Skeletal muscle tissue (tissue), 4 donors: ENCODE results near the gene GPR68. TPM values are rescaled to one million over a fixed set of nuclear protein-coding genes. Genes with fewer than 3 reads are reported as not detected.
"Not testable (repeated sequence)": the region's sequence is repeated elsewhere in the genome, so short reads cannot be mapped to it uniquely, and the experiment has no call there.

Experiments used
- H3K27ac ChIP-seq: one replicate; pipeline ENCODE4 v1.7.0; 2013; ENCODE audit warnings: mild to moderate bottlenecking, low read depth, low read length, inconsistent platforms
- H3K27me3 ChIP-seq, 3 donors: one replicate each; pipeline ENCODE4 v1.7.0; 2013; ENCODE audit warnings: low read length in 3 of 3; ENCODE audit not compliant: control insufficient read depth in 3 of 3, insufficient read depth in 3 of 3
- H3K36me3 ChIP-seq, 3 donors: one replicate each; pipeline ENCODE4 v1.7.0; 2013; ENCODE audit warnings: low read length in 3 of 3; ENCODE audit not compliant: control insufficient read depth in 3 of 3, insufficient read depth in 3 of 3
- H3K4me1 ChIP-seq, 3 donors: one replicate each; pipeline ENCODE4 v1.7.0; 2013; ENCODE audit warnings: low read length in 3 of 3, mild to moderate bottlenecking in 3 of 3; ENCODE audit not compliant: control insufficient read depth in 3 of 3, insufficient read depth in 3 of 3
- H3K4me3 ChIP-seq, 3 donors: one replicate each; pipeline ENCODE4 v1.7.0; 2013; ENCODE audit warnings: low read length in 3 of 3
- H3K9ac ChIP-seq, 3 donors: one replicate each; pipeline ENCODE4 v1.7.0; 2013; ENCODE audit warnings: low read length in 3 of 3, mild to moderate bottlenecking in 3 of 3, moderate library complexity in 2 of 3, low read depth in 1 of 3
- H3K9me3 ChIP-seq, 3 donors: one replicate each; pipeline ENCODE4 v1.7.0; 2013; ENCODE audit warnings: low read length in 3 of 3; ENCODE audit not compliant: control insufficient read depth in 3 of 3
- total RNA-seq: library from RNA; depleted of rRNA; stranded (reverse); fragments of >200 nt; gene quantifications from one replicate; pipeline ENCODE4 v1.2.3, GENCODE V29; 2014
- donor health status: Osteomylitis.

Gene GPR68
- total RNA-seq, 1 donor from 2014 or later, result 0.52 TPM

DNA sequence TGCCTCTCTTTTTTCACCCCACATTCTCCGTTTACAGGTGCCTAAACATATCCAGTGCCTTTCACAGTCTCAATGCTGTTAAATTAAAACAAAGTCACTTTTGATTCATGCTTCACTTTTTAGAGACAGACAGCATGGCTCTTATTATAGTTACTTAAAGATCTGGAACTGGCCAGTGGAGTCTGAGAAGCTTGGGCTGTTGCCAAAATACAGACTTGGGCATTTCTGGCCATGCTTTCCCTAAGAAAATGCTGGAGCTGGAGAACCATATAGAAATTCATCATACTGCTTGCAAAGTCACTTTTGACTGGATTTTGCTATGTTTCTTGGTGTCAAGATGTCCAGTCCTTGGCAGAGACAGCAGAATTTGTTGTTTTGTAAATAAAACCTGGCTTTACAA lies 12.2 kb upstream of the GPR68 start:
- Histone ChIP-seq H3K4me1 (peaks cover 10 to 20% (median 16%) of the 10 kb centered on the region in 3 donors), H3K36me3 (no peaks in the 10 kb centered on the region), H3K27ac (no peak overlapping the region), H3K27me3 (peaks cover 7 to 17% (median 13%) of the 10 kb centered on the region in 3 donors), H3K9ac (no peak overlapping the region), H3K4me3 (no peak overlapping the region), H3K9me3 (no peaks in the 10 kb centered on the region)

DNA sequence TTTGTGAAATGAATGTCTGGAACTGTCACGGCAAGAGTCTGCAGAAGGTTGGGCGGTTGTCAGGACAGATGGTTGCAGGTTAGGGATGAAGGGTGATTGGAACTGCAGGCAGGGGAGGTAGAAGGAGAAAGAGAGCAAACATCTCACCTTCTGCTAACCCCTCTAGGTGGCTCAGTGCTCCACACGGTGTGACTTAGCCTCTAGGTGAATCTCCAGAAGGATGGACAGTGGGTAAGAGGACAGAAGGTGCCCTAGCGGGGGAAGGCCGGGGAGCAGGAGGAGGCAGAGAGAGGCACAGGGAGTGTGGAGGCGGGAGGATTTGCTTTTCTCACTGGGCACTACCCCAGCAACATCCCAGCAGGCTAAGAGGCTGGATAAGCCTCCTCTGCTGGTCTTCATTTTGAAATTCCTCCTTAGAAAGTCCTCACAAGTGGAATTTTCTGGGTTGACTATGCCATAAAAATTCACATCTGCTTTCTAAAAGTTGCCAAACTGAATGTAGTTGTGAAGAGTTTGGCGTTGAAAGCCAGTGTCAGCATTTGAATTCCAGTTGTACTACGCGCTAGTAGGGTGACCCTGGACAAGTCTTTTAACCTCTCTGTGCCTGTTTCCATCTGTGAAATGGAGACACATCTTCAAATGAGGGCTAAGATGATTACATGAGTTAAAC lies 10.7 kb upstream of the GPR68 start:
- peaks cover 10 to 20% (median 16%) of the 10 kb centered on the region in 3 donors for H3K4me1 ChIP-seq

DNA sequence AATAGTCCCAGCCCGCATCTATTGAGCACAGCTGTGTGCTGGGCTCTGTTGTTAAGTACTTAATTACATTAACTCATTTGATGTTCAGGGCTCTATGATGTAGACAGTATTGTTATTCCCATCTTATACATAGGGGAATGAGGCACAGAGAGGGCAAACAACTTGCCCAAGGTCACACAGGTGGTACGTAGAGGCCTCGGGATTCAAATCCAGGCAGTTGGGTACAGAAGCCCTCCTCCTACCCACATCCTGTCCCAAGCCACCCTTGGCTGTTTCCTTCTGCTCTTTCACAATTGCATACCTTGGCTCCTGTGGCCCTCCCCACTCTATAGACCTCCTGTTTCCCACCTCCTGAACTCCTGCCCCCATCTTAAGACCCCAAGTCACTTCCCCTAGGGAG lies 10.0 kb upstream of the GPR68 start:
- Histone ChIP-seq H3K27me3 (peaks cover 4 to 17% (median 13%) of the 10 kb centered on the region in 3 donors), H3K9me3 (no peaks in the 10 kb centered on the region), H3K27ac (no peak overlapping the region), H3K4me3 (no peak overlapping the region), H3K4me1 (peaks cover 12 to 20% (median 16%) of the 10 kb centered on the region in 3 donors), H3K9ac (no peak overlapping the region), H3K36me3 (no peaks in the 10 kb centered on the region)

More for the DNA sequence above, 10.7 kb upstream of the GPR68 start:
- Histone ChIP-seq H3K9me3 (no peaks in the 10 kb centered on the region), H3K27me3 (peaks cover 5 to 17% (median 13%) of the 10 kb centered on the region in 3 donors), H3K4me3 (no peak overlapping the region), H3K27ac (no peak overlapping the region), H3K36me3 (no peaks in the 10 kb centered on the region), H3K9ac (no peak overlapping the region)

DNA sequence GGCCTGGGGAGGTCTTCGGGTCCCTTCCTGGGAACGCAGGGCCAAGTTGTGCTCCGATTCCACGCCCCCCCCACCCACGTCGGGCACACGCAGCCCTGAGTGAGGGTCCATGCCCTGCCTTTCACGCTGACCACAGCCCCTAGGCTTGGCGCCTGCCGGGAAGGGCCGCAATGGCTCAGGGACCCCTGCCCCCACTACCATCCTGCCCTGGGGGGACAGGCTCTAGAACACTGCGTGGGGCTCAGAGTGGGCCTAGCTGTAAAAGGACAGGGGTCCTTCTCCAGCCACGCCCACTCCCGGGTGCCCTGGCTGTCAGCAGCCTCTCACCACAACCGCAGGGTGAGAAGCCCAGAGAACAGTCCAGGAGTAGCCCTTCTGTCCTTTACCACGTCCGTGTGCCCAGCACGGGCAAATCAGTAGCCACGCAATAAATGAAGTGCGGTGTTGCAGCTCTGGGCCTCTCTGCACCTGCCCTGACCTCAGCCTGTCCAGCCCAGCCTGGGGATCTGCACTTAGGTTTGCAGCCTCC lies 9.4 kb upstream of the GPR68 start:
- Histone ChIP-seq H3K36me3 (no peaks in the 10 kb centered on the region), H3K9ac (peak overlapping the region; percentile 59 to 76 (median 61)), H3K4me3 (peak overlapping the region; percentile 59 to 70 (median 65)), H3K9me3 (no peaks in the 10 kb centered on the region), H3K27ac (no peak overlapping the region), H3K27me3 (peaks cover 4 to 15% (median 13%) of the 10 kb centered on the region in 3 donors), H3K4me1 (peaks cover 12 to 20% (median 16%) of the 10 kb centered on the region in 3 donors)

DNA sequence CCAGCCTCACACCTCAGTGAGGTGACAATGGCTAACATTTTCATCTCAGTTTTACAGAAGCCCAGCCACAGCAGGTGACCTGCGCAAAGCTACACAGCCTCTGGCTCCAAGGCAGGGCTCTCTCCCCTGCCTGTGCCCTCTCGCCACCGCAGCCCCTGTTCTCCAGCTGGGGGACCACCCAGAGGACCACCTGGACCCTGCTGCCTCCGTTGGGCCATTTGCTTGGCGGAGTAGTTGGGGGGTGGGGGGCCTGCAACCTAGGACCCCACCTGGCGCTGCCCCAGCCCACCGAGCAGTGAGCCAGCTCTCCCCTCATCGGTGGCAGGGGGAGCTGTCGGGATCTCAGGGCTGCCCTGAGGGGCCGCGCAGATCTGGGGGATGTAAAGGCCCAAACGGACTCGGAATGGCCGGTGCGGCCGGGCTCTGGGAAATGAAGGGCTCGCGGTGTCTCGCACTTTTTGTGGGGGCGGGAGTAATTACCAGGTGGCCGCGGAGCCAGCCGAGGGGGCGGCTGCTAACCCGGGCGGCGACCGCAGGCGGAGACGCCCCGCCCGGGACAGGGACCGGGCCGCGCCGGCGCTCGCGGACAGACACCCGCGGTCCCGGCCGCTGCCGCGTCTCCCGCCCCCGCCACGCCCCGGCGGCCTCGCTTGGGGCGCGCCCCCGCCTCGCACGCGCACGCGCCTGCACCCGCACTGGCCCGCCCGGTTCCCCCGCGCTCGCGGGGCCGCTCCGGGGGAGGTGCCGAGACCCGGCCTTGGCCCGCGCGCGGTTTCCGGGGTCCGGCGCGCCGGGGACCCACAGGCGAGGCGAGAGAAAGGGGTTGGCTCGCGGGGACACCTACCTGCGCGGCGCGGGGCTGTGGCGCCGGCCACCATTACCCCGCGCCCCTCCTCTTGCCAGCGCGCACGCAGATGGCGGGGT lies 8.6 kb upstream of the GPR68 start:
- Histone ChIP-seq H3K4me3 (peak overlapping the region; percentile 59 to 70 (median 65)), H3K27me3 (peaks cover 4 to 9% (median 8%) of the 10 kb centered on the region in 3 donors), H3K27ac (no peak overlapping the region), H3K9me3 (no peaks in the 10 kb centered on the region), H3K9ac (peak overlapping the region; percentile 61 to 76 (median 70)), H3K36me3 (no peaks in the 10 kb centered on the region), H3K4me1 (peaks cover 12 to 20% (median 16%) of the 10 kb centered on the region in 3 donors)

DNA sequence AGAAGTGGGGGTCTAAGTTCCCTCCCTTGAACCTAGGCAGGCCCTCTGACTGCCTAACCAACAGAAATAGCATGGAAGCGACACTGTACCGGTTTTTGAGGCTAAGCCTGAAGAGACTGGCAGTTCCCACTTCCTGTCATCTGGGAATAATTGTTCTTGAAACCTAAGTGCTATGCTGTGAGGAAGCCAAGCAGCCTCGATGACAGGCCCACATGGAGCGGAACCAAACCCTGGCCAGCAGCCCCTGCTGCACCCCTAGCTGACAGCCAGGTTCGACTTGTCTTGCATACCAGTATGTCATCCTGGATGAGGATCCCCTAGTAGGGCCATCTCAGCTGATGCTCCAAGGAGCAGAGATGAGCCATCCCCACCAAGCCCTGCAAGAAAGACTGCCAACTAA lies 6.4 kb upstream of the GPR68 start:
- peaks cover 4 to 8% (median 5%) of the 10 kb centered on the region in 3 donors for H3K27me3 ChIP-seq
- H3K9me3 ChIP-seq, result no peaks in the 10 kb centered on the region
- H3K27ac ChIP-seq, result no peak overlapping the region
- H3K9ac ChIP-seq, result no peak overlapping the region
- H3K4me1 ChIP-seq, result peaks cover 9 to 12% (median 11%) of the 10 kb centered on the region in 3 donors
- no peak overlapping the region for H3K4me3 ChIP-seq
- no peaks in the 10 kb centered on the region for H3K36me3 ChIP-seq

DNA sequence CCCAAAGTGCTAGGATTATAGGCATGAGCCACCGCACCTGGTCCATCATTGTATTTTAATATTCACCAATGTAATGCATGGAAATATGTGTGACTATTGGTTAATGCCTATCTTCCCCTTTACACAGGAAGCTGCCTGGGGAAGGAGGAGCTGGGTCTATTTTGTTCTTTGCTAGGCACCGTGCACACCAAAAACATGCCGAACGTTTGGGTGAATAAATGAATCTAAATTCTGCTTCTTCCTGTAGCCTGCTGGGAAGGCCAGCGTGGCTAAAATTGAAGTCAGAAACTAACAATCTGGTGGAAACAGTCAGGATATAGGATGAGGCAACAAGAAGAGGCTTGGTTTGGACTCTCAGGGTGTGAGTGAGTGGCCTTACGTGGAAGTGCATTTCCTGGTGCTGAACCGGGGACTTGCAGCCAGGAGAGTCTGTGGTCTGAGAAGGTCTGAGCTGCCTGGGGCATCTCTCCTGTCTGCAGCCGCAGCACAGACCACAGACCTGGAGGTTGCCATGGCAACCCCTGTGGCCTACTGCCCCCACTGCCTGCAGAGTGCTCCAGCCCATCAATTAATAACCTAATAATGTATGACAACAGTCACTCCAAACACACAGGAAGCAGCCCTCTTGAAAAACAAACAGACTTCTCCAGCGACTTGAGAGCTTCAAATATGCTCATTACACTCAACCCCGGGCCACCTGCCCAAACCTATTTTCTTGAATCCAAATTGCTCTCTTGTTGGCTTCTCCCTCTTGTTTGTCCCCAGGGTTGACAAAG lies 5.5 kb upstream of the GPR68 start:
- Histone ChIP-seq H3K36me3 (no peaks in the 10 kb centered on the region), H3K4me3 (no peak overlapping the region), H3K9ac (no peak overlapping the region), H3K27me3 (peaks cover 4 to 8% (median 7%) of the 10 kb centered on the region in 3 donors), H3K27ac (no peak overlapping the region), H3K9me3 (no peaks in the 10 kb centered on the region), H3K4me1 (peaks cover 9 to 12% (median 11%) of the 10 kb centered on the region in 3 donors)

DNA sequence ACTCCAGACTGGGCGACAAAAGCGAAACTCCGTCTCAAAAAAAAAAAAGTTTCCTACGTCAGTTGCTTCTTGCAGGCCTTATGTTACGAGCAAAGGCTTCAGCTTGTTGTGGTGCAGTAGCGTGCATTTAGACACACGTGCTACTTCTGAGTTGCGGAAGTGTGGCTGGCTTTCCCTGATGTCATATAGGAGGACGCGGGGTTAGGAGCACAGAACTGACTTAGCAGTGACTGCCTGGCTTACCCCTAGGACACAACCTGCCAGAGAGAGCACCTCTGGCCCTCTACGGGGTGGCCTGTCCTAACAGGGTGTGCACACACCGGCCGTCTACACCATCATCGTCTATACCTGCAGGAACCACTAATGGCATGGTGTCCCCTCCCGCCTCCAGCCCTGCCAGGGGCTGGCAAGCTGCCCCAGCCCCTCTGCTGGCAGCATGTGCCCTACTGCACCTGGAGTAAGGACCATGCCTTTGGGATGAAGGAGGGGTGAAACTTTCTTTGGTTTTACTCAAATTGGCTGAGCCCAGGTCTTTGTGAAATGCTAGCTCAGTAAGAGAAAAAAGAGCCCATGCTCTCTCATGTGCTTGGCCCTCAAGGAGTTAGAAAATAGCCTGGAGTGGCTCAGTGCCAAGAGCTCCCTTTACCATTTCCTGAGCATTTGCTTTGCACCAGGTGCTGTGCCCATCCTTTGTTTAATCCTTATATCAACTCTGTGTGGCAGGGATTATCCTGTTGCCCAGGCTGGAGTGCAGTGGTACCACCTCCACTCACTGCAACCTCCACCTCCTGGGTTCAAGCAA lies 1.7 kb upstream of the GPR68 start:
- peaks cover 0 to 16% (median 0%) of the 10 kb centered on the region in 3 donors for H3K27me3 ChIP-seq
- H3K9me3 ChIP-seq, result no peaks in the 10 kb centered on the region
- H3K9ac ChIP-seq, result no peak overlapping the region
- H3K4me3 ChIP-seq, result no peak overlapping the region
- no peaks in the 10 kb centered on the region for H3K36me3 ChIP-seq
- H3K27ac ChIP-seq, result no peak overlapping the region
- H3K4me1 ChIP-seq, result peaks cover 8 to 16% (median 13%) of the 10 kb centered on the region in 3 donors

DNA sequence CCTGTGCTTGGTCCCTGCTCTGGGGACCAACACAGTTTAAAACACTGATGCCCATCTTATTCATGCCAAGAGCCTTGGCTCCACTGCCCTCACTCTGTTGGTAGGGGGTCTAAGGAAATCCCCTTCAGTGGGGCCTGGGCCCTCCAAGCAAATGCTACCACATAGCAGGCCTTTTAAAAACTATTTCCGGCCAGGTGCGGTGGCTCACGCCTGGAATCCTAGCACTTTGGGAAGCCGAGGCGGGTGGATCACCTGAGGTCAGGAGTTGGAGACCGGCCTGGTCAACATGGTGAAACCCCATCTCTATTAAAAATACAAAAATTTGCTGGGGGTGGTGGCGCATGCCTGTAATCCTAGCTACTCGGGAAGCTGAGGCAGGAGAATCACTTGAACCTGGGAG lies 1.1 kb upstream of the GPR68 start:
- H3K4me3 ChIP-seq, H3K27ac ChIP-seq, H3K36me3 ChIP-seq, H3K9ac ChIP-seq, H3K9me3 ChIP-seq: not testable (repeated sequence)
- H3K27me3 ChIP-seq, result peaks cover 0 to 17% (median 0%) of the 10 kb centered on the region in 3 donors
- H3K4me1 ChIP-seq, result peaks cover 8 to 16% (median 13%) of the 10 kb centered on the region in 3 donors
